GM21723 (cell line): Measurements from ENCODE around the gene WDR54.

Experiments
- ATAC-seq: cut with Tn5 transposase; IDR thresholded peaks from one replicate; pipeline ENCODE4 v1.9.1; 2021; ENCODE audit warnings: mild to moderate bottlenecking, moderate library complexity; ENCODE audit not compliant: unreplicated experiment

WDR54 gene

DNA sequence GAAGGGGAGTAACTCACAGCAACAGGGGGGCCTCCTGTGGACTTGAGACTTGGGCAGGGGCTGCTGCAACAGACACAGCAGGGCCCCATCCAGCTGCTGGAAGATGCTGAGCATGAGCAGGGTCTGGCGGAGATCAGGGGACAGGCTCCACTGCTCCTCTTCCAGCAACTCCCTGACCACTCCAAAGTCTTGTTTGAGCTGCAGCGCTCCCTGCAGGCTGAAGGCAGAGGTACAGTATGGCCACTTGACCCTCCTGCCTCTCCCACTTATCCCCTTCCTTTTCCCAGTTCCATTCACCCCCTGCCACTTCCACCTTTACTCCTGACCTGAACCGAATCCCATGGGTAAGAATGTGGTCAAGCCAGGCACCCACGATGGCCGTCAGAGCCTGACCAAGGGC is 53.4 kb downstream of the WDR54 start:
- no peak for ATAC-seq
